OCI-LY1 (cell line): Measurements from ENCODE around the gene DGKB.

Experiments used
- H2AFZ ChIP-seq: fragments of 200-600 bp; sonication (generic), shearing (Covaris generic); 2 replicates; pipeline ENCODE4 v1.6.0; 2014; ENCODE audit warnings: antibody characterized with exemption, mild to moderate bottlenecking, low read length
- H3F3A ChIP-seq: fragments of 200-600 bp; sonication (generic), shearing (Covaris generic); 2 replicates; pipeline ENCODE4 v1.6.0; 2014; ENCODE audit warnings: mild to moderate bottlenecking, antibody characterized with exemption, low read length, moderate library complexity; ENCODE audit not compliant: insufficient read depth
- H3K27ac ChIP-seq: fragments of 200-600 bp; sonication (generic); 2 replicates; pipeline ENCODE4 v1.5.1; 2014; ENCODE audit warnings: low read length, mixed run types, mild to moderate bottlenecking, low read depth; ENCODE audit not compliant: poor library complexity, severe bottlenecking
- H3K27me3 ChIP-seq: fragments of 200-600 bp; sonication (generic); 2 replicates; pipeline ENCODE4 v1.6.0; 2014; ENCODE audit warnings: antibody characterized with exemption, mild to moderate bottlenecking, low read length, moderate library complexity; ENCODE audit not compliant: insufficient read depth
- H3K36me3 ChIP-seq: fragments of 200-600 bp; sonication (generic); 2 replicates; pipeline ENCODE4 v1.6.1; 2014; ENCODE audit warnings: mild to moderate bottlenecking, antibody characterized with exemption, low read length, moderate library complexity, mixed read lengths; ENCODE audit not compliant: insufficient read depth
- H3K4me1 ChIP-seq: fragments of 200-600 bp; sonication (generic); 2 replicates; pipeline ENCODE4 v1.5.1; 2014; ENCODE audit warnings: mild to moderate bottlenecking, low read length, moderate library complexity; ENCODE audit not compliant: insufficient read depth, severe bottlenecking
- H3K4me2 ChIP-seq: fragments of 200-600 bp; sonication (generic), shearing (Covaris generic); 2 replicates; pipeline ENCODE4 v1.6.1; 2014; ENCODE audit warnings: low read length
- H3K4me3 ChIP-seq: fragments of 200-600 bp; sonication (generic); 2 replicates; pipeline ENCODE4 v1.5.1; 2014; ENCODE audit warnings: low read length, low read depth, mild to moderate bottlenecking, mixed read lengths; ENCODE audit not compliant: poor library complexity, severe bottlenecking
- H3K79me2 ChIP-seq: fragments of 200-600 bp; shearing (Covaris generic); 2 replicates; pipeline ENCODE4 v1.6.1; 2016; ENCODE audit warnings: mixed run types, low read length, mixed read lengths; ENCODE audit not compliant: insufficient read depth
- H3K9ac ChIP-seq: fragments of 200-600 bp; sonication (generic), shearing (Covaris generic); 2 replicates; pipeline ENCODE4 v1.6.1; 2014; ENCODE audit warnings: mild to moderate bottlenecking, low read length, mixed read lengths
- H3K9me2 ChIP-seq: fragments of 200-600 bp; sonication (generic), shearing (Covaris generic); 2 replicates; pipeline ENCODE4 v1.6.1; 2014; ENCODE audit warnings: low read depth, mild to moderate bottlenecking, low read length, mixed read lengths
- H3K9me3 ChIP-seq: fragments of 200-600 bp; shearing (Covaris generic); 2 replicates; pipeline ENCODE4 v1.6.1; 2014; ENCODE audit warnings: low read length, mixed read lengths
- H4K20me1 ChIP-seq: fragments of 200-600 bp; sonication (generic), shearing (Covaris generic); 2 replicates; pipeline ENCODE4 v1.6.0; 2016; ENCODE audit warnings: mild to moderate bottlenecking, low read length; ENCODE audit not compliant: insufficient read depth
- EZH2 ChIP-seq: fragments of 200-600 bp; sonication (generic), shearing (Covaris generic); IDR thresholded peaks from 2 replicates; pipeline ENCODE4 v1.8.0; 2017; ENCODE audit warnings: borderline replicate concordance, mixed run types, mild to moderate bottlenecking, antibody characterized with exemption, low read length, moderate library complexity, mixed read lengths
- TF ChIP-seq, protein P1 (sequence below): fragments of 200-600 bp; sonication (generic), shearing (Covaris generic); IDR thresholded peaks from 2 replicates; pipeline ENCODE4 v1.5.1; 2017; ENCODE audit warnings: mild to moderate bottlenecking, antibody characterized with exemption, low read length, moderate library complexity, mixed read lengths

Gene DGKB

DNA sequence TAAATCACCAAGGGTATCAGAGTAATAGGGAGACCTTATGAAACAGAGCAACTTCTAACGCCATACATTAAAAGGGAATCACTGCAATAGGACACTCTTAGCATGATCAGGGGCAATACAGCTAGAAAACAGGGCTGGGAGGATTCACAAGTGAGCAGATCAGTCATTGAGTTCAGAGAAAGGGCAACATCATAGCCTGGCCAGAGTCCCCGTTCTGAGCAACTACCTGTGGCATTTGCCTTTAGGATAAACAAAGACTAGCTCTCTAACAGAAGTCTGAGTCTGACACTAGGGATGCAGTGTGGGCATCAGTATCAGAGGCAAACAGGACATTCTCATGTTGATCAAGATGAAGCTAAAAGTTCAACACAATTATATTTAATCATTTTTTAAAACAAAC is 297.9 kb downstream of the DGKB start:
- no peaks in the 10 kb centered on the region for H3K9me3 ChIP-seq
- no peak overlapping the region for H3K27ac ChIP-seq
- H3K9ac ChIP-seq, result no peak overlapping the region
- no peaks in the 10 kb centered on the region for H3K36me3 ChIP-seq
- no peak overlapping the region for H3K4me2 ChIP-seq
- no peaks in the 10 kb centered on the region for H4K20me1 ChIP-seq
- no peaks in the 10 kb centered on the region for H3K9me2 ChIP-seq
- H3K27me3 ChIP-seq, result no peaks in the 10 kb centered on the region
- TF ChIP-seq, protein P1, sequence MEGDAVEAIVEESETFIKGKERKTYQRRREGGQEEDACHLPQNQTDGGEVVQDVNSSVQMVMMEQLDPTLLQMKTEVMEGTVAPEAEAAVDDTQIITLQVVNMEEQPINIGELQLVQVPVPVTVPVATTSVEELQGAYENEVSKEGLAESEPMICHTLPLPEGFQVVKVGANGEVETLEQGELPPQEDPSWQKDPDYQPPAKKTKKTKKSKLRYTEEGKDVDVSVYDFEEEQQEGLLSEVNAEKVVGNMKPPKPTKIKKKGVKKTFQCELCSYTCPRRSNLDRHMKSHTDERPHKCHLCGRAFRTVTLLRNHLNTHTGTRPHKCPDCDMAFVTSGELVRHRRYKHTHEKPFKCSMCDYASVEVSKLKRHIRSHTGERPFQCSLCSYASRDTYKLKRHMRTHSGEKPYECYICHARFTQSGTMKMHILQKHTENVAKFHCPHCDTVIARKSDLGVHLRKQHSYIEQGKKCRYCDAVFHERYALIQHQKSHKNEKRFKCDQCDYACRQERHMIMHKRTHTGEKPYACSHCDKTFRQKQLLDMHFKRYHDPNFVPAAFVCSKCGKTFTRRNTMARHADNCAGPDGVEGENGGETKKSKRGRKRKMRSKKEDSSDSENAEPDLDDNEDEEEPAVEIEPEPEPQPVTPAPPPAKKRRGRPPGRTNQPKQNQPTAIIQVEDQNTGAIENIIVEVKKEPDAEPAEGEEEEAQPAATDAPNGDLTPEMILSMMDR, result no peak
- TF ChIP-seq EZH2, result no peak
- no peak overlapping the region for H3K4me3 ChIP-seq
- H3F3A ChIP-seq, result no peaks in the 10 kb centered on the region
- no peaks in the 10 kb centered on the region for H3K4me1 ChIP-seq
- H3K79me2 ChIP-seq, result no peaks in the 10 kb centered on the region
- H2AFZ ChIP-seq, result no peak overlapping the region

DNA sequence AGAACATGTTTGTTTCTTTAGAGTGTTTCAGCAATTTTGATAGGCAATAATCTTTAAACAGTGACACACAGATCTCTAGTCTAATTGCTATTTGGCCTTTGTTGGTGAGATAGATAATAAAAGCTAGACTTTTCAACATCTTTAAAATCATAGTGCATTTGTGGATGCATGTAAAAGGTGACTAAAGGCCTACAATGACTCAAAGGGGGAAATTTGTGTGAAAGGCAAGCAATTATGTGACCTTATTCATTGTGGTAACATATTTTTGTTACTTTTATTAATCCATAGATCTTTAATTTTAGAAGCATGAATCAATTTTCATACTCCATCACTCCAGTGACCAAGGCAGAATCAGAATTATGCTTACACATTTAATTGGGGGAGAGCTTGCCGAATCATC is 299.7 kb downstream of the DGKB start:
- no peaks in the 10 kb centered on the region for H3K9me3 ChIP-seq
- H3K4me1 ChIP-seq, result no peaks in the 10 kb centered on the region
- no peaks in the 10 kb centered on the region for H4K20me1 ChIP-seq
- no peak overlapping the region for H3K4me2 ChIP-seq
- no peak overlapping the region for H3K27ac ChIP-seq
- no peaks in the 10 kb centered on the region for H3F3A ChIP-seq
- no peak overlapping the region for H2AFZ ChIP-seq
- H3K79me2 ChIP-seq, result no peaks in the 10 kb centered on the region
- no peak overlapping the region for H3K4me3 ChIP-seq
- H3K27me3 ChIP-seq, result no peaks in the 10 kb centered on the region
- no peak overlapping the region for H3K9ac ChIP-seq
- TF ChIP-seq, protein P1, result no peak
- no peak for TF ChIP-seq EZH2
- H3K36me3 ChIP-seq, result no peaks in the 10 kb centered on the region
- no peaks in the 10 kb centered on the region for H3K9me2 ChIP-seq

- H3K9me3 ChIP-seq, result no peaks in the 10 kb centered on the region
Observed at GRCh38 chr7:14600766-14601367, 301.7 kb downstream of the DGKB start.

More at GRCh38 chr7:14600766-14601367, 301.7 kb downstream of the DGKB start:
- no peaks in the 10 kb centered on the region for H3K79me2 ChIP-seq
- H3F3A ChIP-seq, result no peaks in the 10 kb centered on the region
- no peak overlapping the region for H3K27ac ChIP-seq
- H3K4me3 ChIP-seq, result no peak overlapping the region
- no peak overlapping the region for H3K4me2 ChIP-seq
- H2AFZ ChIP-seq, result no peak overlapping the region
- no peak for TF ChIP-seq EZH2
- TF ChIP-seq, protein P1, result no peak
- no peaks in the 10 kb centered on the region for H4K20me1 ChIP-seq
- H3K4me1 ChIP-seq, result no peaks in the 10 kb centered on the region
- no peaks in the 10 kb centered on the region for H3K27me3 ChIP-seq
- H3K36me3 ChIP-seq, result no peaks in the 10 kb centered on the region
- no peaks in the 10 kb centered on the region for H3K9me2 ChIP-seq
- H3K9ac ChIP-seq, result no peak overlapping the region
